Left ventricle myocardium inferior (tissue), 1 donor: Measurements from ENCODE around the gene LRRC8D. TPM values are rescaled to one million over a fixed set of nuclear protein-coding genes. Genes with fewer than 3 reads are reported as not detected.
A peak's percentile ranks its signal among the peaks of the same experiment; 100 is the strongest.

ENCODE experiments used
- DNase-seq: peaks from one replicate; pipeline ENCODE4 v3.0.0-alpha.2; 2020
- H3K27ac ChIP-seq: fragments of 200-600 bp; replicated peaks from 2 replicates; pipeline ENCODE4 v1.8.0; 2021
- H3K27me3 ChIP-seq: fragments of 200-600 bp; 2 replicates; pipeline ENCODE4 v1.8.0; 2021; ENCODE audit warnings: low read depth
- H3K36me3 ChIP-seq: fragments of 200-600 bp; 2 replicates; pipeline ENCODE4 v1.8.0; 2021
- H3K4me1 ChIP-seq: fragments of 200-600 bp; 2 replicates; pipeline ENCODE4 v1.8.0; 2021
- H3K4me3 ChIP-seq: fragments of 200-600 bp; 2 replicates; pipeline ENCODE4 v1.8.0; 2021; ENCODE audit warnings: mild to moderate bottlenecking, moderate library complexity
- H3K9me3 ChIP-seq: fragments of 200-600 bp; replicated peaks from 2 replicates; pipeline ENCODE4 v1.8.0; 2021
- intact Hi-C: fragments of 100-400 bp; cut with micrococcal nuclease; formaldehyde crosslinking; loops from one replicate; pipeline ENCODE4 v1.11.0; 2022
- total RNA-seq: library from RNA; stranded (reverse); fragmentation: NEBNext Ultra II Directional; extraction: Animal tissue kit (Norgen Biotek cat#: 25700); gene quantifications from one replicate; pipeline ENCODE4 v1.2.1, GENCODE V29; 2021
- TF ChIP-seq, protein P1 (sequence below): fragments of 200-600 bp; IDR thresholded peaks from 2 replicates; pipeline ENCODE4 v1.8.0; 2021; ENCODE audit warnings: antibody characterized with exemption, mild to moderate bottlenecking, borderline replicate concordance
- donor health status: DM: no; HTN: yes; CAD: no; lungs with severe emphysema.

The LRRC8D gene
- total RNA-seq, 1 donor from 2014 or later: 6.4 TPM

DNA sequence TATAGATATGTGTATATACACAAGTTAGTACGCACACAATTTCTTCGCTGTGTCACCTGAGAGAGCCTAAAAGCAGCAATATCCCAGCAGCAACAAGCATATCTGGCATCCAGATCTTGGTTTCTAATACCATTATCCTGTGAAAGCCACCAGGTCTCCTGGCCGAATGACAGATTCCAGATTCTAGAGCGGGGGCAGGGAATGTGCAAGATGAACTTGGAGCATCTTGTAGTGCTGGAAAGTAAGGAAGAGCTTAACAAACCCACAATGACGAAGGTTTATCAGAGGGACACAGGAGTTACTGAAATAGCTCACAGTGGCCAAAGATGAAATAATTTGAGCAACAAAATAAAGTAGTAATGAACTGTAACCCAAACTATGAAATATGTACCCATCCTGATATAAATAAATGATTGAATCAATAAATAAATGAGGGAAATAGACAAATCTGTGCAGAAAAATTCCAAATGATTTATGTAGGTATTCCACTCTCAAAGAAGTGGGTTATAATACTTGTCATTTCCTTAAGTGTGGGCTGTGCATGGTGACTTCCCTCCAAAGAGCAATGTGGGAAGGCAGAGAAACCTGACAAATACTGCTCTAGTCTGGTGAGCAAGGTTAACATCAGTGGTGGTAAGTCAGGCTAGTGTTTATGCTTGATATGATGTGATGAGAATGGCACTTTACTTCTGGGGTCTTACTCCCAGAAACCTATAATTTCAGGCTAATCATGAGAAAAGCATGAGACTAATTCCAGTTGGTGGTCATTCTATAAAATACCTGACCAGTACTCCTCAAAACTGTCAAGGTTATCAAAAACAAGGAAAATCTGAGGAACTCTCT, 67.9 kb downstream of the LRRC8D start:
- TF ChIP-seq, protein P1, sequence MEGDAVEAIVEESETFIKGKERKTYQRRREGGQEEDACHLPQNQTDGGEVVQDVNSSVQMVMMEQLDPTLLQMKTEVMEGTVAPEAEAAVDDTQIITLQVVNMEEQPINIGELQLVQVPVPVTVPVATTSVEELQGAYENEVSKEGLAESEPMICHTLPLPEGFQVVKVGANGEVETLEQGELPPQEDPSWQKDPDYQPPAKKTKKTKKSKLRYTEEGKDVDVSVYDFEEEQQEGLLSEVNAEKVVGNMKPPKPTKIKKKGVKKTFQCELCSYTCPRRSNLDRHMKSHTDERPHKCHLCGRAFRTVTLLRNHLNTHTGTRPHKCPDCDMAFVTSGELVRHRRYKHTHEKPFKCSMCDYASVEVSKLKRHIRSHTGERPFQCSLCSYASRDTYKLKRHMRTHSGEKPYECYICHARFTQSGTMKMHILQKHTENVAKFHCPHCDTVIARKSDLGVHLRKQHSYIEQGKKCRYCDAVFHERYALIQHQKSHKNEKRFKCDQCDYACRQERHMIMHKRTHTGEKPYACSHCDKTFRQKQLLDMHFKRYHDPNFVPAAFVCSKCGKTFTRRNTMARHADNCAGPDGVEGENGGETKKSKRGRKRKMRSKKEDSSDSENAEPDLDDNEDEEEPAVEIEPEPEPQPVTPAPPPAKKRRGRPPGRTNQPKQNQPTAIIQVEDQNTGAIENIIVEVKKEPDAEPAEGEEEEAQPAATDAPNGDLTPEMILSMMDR: no peak
- Histone ChIP-seq H3K36me3 (no peaks in the 10 kb centered on the region), H3K9me3 (no peaks in the 10 kb centered on the region), H3K4me1 (peaks cover 11% of the 10 kb centered on the region), H3K27me3 (no peaks in the 10 kb centered on the region), H3K4me3 (no peak overlapping the region), H3K27ac (no peak overlapping the region)
- no peak for DNase-seq
- intact Hi-C loops: no loop called here

DNA sequence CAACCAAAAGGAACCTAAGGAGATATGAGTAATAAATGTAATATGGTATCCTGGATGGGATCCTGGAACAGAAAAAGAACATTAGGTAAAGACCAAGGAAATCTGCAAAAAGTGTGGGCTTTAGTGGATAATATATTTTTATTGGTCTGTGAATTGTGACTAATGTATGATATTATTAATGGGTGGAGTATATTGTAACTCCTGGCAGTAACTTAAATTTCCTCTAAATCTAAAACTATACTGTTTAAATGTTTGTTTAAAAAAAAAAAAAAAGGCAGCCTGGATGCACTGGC, 68.4 kb downstream of the LRRC8D start:
- intact Hi-C loops: no loop called here

DNA sequence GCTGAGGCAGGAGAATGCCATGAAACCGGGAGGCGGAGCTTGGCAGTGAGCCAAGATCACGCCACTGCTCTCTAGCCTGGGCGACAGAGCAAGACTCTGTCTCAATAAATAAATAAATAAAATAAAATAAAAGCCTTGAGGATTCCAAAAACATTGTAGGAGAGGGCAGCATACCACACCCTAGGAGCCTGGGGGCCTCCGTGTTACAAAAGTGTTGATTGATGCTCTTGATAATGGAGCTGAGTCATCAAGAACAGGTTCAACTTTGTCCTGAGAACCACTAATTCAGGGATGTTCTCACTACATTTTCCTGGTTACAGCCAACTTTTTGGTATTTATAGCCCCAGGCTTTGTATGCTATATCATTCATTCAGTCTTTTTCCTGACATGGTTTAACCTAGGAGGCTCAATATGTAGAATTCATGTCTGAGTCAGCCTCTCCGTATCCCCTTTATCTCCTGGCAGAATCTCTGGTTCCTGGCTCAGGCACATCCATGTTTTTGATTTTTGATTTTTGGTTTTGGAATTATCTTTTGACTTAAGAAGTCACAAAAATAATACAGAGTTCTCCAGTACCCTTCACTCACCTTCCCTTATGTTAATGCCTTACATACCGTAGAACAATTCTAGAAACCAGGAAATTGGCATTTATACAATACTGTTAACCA, 69.4 kb downstream of the LRRC8D start:
- TF ChIP-seq, protein P1: no peak
- Histone ChIP-seq H3K9me3 (no peaks in the 10 kb centered on the region), H3K4me3 (no peak overlapping the region), H3K4me1 (peaks cover 26% of the 10 kb centered on the region), H3K36me3 (no peaks in the 10 kb centered on the region), H3K27me3 (no peaks in the 10 kb centered on the region), H3K27ac (no peak overlapping the region)
- DNase-seq: peak; percentile 24
- intact Hi-C loops: no loop called here

More for the DNA sequence above, 68.4 kb downstream of the LRRC8D start:
- H3K4me3 ChIP-seq: no peak overlapping the region
- peaks cover 16% of the 10 kb centered on the region for H3K4me1 ChIP-seq
- no peaks in the 10 kb centered on the region for H3K9me3 ChIP-seq
- DNase-seq: no peak
- H3K27ac ChIP-seq: no peak overlapping the region
- H3K27me3 ChIP-seq: no peaks in the 10 kb centered on the region
- TF ChIP-seq, protein P1: no peak
- no peaks in the 10 kb centered on the region for H3K36me3 ChIP-seq

DNA sequence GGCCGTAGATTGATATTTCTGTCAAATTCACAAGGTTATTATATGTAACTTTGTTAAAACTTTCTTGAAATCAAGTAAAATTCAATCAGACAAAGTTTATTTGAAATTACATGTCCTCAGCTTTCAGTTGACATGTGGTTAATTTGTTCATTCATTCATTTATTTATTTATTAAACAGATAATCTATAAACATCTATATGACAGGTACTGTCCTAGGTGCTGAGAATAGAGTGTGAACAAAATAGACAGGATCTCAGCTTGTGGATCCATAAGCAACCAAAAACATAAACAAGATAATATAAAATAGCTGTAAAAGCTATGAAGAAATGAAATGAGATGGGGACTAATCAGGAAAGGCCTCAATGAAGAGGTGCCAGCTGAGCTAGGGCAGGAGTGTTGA, 72.0 kb downstream of the LRRC8D start:
- no peaks in the 10 kb centered on the region for H3K36me3 ChIP-seq
- no peak overlapping the region for H3K27ac ChIP-seq
- no peaks in the 10 kb centered on the region for H3K9me3 ChIP-seq
- H3K4me1 ChIP-seq: peaks cover 45% of the 10 kb centered on the region
- TF ChIP-seq, protein P1: no peak
- H3K4me3 ChIP-seq: no peak overlapping the region
- H3K27me3 ChIP-seq: no peaks in the 10 kb centered on the region
- no peak for DNase-seq
- intact Hi-C loops: no loop called here

DNA sequence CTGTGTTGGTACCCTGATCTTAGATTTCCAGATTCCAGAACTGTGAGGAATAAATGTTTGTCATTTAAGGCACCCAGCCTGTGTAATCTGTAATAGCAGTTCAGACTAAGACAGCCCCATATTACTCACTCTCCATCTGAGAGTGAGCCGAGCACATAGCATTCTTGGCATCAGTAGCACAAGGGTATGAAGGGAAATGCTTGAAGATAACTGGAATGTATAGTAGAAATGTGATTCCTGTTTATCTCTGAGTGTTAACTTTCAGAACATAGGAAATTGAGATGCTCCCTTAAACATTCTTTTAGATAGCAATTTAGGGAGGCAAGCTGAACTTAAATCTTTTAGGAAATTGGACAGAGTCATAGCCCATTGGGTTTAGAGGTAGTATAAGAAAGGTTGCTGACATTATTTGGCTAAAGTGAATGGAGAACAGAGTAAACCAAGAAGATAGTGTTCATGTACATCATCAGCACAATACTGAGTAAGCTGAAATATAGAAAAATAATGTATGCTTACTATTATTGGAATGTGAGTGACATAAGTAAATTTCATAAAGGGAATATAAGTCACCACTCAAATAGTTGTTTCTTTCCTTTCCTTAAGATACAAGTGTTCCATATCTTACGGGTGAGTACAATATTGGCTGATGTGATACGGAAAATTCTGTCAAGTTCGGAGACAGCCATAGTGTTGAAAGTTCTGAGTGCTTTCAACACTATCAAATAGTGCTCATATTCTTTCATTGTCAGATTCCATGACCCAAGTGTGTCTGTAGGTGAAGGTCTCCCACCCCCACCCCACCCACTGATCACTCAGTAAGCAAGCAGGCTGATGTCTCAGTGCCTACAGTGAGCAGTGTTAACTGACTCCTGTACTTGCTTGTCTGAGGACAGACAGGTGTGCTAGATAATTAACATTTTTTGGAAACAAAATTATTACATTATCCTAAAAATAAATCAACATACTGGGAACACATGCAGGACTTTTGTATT, 73.7 kb downstream of the LRRC8D start:
- Histone ChIP-seq H3K36me3 (no peaks in the 10 kb centered on the region), H3K27ac (no peak overlapping the region), H3K4me1 (peaks cover 57% of the 10 kb centered on the region), H3K27me3 (no peaks in the 10 kb centered on the region), H3K4me3 (no peak overlapping the region), H3K9me3 (no peaks in the 10 kb centered on the region)
- DNase-seq: no peak
- intact Hi-C loops: no loop called here
- TF ChIP-seq, protein P1: no peak
